GM23338 (cell line): Measurements from ENCODE around the gene ITSN2. TPM values are rescaled to one million over a fixed set of nuclear protein-coding genes. Genes with fewer than 3 reads are reported as not detected.

Experiments
- ATAC-seq: fragments of 200-7000 bp; cut with Tn5 transposase; 3 replicates; pipeline ENCODE4 v1.9.1; 2020
- DNase-seq: peaks from one replicate; pipeline ENCODE4 v3.0.0-alpha.2; 2015; ENCODE audit warnings: low spot score
- H2AFZ ChIP-seq: fragments of 200-600 bp; sonication (generic); 2 replicates; pipeline ENCODE4 v1.8.0; 2016; ENCODE audit warnings: antibody characterized with exemption, mild to moderate bottlenecking, moderate library complexity
- H3F3A ChIP-seq: fragments of 200-600 bp; sonication (generic); replicated peaks from 2 replicates; pipeline ENCODE4 v1.8.0; 2017; ENCODE audit warnings: antibody characterized with exemption, mixed run types, low read depth
- H3K27ac ChIP-seq: fragments of 200-600 bp; sonication (generic); 2 replicates; pipeline ENCODE4 v1.6.1; 2016; ENCODE audit warnings: low read depth
- H3K27me3 ChIP-seq: fragments of 200-600 bp; sonication (generic); 2 replicates; pipeline ENCODE4 v1.8.0; 2016; ENCODE audit warnings: mild to moderate bottlenecking, mixed run types, moderate library complexity; ENCODE audit not compliant: insufficient read depth
- H3K36me3 ChIP-seq: fragments of 200-600 bp; sonication (generic); 2 replicates; pipeline ENCODE4 v1.8.0; 2016; ENCODE audit warnings: mild to moderate bottlenecking; ENCODE audit not compliant: insufficient read depth
- H3K4me1 ChIP-seq: fragments of 200-600 bp; sonication (generic); 2 replicates; pipeline ENCODE4 v1.8.0; 2016; ENCODE audit warnings: mild to moderate bottlenecking, moderate library complexity; ENCODE audit not compliant: insufficient read depth
- H3K4me2 ChIP-seq: fragments of 200-600 bp; sonication (generic); 2 replicates; pipeline ENCODE4 v1.7.1; 2017; ENCODE audit warnings: mixed run types
- H3K4me3 ChIP-seq: fragments of 200-600 bp; sonication (generic); 2 replicates; pipeline ENCODE4 v1.6.1; 2016; ENCODE audit warnings: mixed run types
- H3K79me2 ChIP-seq: fragments of 200-600 bp; sonication (generic); replicated peaks from 2 replicates; pipeline ENCODE4 v1.8.0; 2017; ENCODE audit warnings: mild to moderate bottlenecking; ENCODE audit not compliant: insufficient read depth
- H3K9me2 ChIP-seq: fragments of 200-600 bp; sonication (generic); 2 replicates; pipeline ENCODE4 v1.8.0; 2017; ENCODE audit not compliant: insufficient read depth
- H4K20me1 ChIP-seq: fragments of 200-600 bp; sonication (generic); replicated peaks from 2 replicates; pipeline ENCODE4 v1.8.0; 2017; ENCODE audit warnings: mild to moderate bottlenecking; ENCODE audit not compliant: insufficient read depth
- H3K27ac Mint-ChIP-seq: 2 replicates; pipeline ENCODE4 v1.8.0; 2020; ENCODE audit warnings: inconsistent platforms, mild to moderate bottlenecking, moderate library complexity, mixed read lengths
- H3K27me3 Mint-ChIP-seq: 3 replicates; pipeline ENCODE4 v1.8.0; 2022; ENCODE audit warnings: low read depth, mild to moderate bottlenecking, moderate library complexity, mixed read lengths, inconsistent platforms; ENCODE audit not compliant: insufficient read depth, poor library complexity
- H3K36me3 Mint-ChIP-seq: 3 replicates; pipeline ENCODE4 v1.8.0; 2021; ENCODE audit warnings: low read depth, mild to moderate bottlenecking, inconsistent platforms, moderate library complexity, mixed read lengths
- H3K4me1 Mint-ChIP-seq: 3 replicates; pipeline ENCODE4 v1.8.0; 2020; ENCODE audit warnings: mild to moderate bottlenecking, inconsistent platforms, mixed read lengths
- H3K4me3 Mint-ChIP-seq: 3 replicates; pipeline ENCODE4 v1.8.0; 2021; ENCODE audit warnings: moderate library complexity, mild to moderate bottlenecking, inconsistent platforms, mixed read lengths
- H3K9me3 Mint-ChIP-seq: 3 replicates; pipeline ENCODE4 v1.8.0; 2020; ENCODE audit warnings: moderate library complexity, mild to moderate bottlenecking, inconsistent platforms, mixed read lengths
- CREB1 ChIP-seq: fragments of 250-450 bp; sonication (Bioruptor Pico); IDR thresholded peaks from 2 replicates; pipeline ENCODE4 v1.5.0; 2020; ENCODE audit warnings: low read depth, mild to moderate bottlenecking, moderate library complexity
- CTCF ChIP-seq, 2 experiments: fragments of 200-600 bp in 1 of 2; sonication (generic) in 1 of 2; conservative IDR thresholded peaks; 2 replicates each; pipeline versions ENCODE4 v1.5.1 to v1.6.1; 2016 to 2017; ENCODE audit warnings: antibody characterized with exemption in 2 of 2, low read depth in 2 of 2, mild to moderate bottlenecking in 2 of 2, moderate library complexity in 1 of 2
- EZH2 ChIP-seq: fragments of 200-600 bp; sonication (generic); IDR thresholded peaks from one replicate; pipeline ENCODE4 v1.8.0; 2017; ENCODE audit warnings: antibody characterized with exemption, mild to moderate bottlenecking, low read depth; ENCODE audit not compliant: unreplicated experiment
- EZH2phosphoT487 ChIP-seq: fragments of 200-600 bp; sonication (generic); IDR thresholded peaks from one replicate; pipeline ENCODE4 v1.8.1; 2018; ENCODE audit warnings: antibody characterized with exemption; ENCODE audit not compliant: unreplicated experiment
- JUNB ChIP-seq: IDR thresholded peaks from one replicate; pipeline ENCODE4 v1.6.1; 2016; ENCODE audit warnings: antibody characterized with exemption; ENCODE audit not compliant: unreplicated experiment
- NANOG ChIP-seq: IDR thresholded peaks from 2 replicates; pipeline ENCODE4 v1.6.1; 2016; ENCODE audit warnings: antibody characterized with exemption, borderline replicate concordance
- POLR2AphosphoS5 ChIP-seq: IDR thresholded peaks from 2 replicates; pipeline ENCODE4 v1.6.1; 2016; ENCODE audit warnings: antibody characterized with exemption, low read depth
- STAT1 ChIP-seq: IDR thresholded peaks from one replicate; pipeline ENCODE4 v1.6.1; 2016; ENCODE audit warnings: antibody characterized with exemption; ENCODE audit not compliant: unreplicated experiment
- ZNF114 ChIP-seq: fragments of 250-450 bp; sonication (Bioruptor Pico); IDR thresholded peaks from 2 replicates; pipeline ENCODE4 v1.5.0; 2020; ENCODE audit warnings: mild to moderate bottlenecking, moderate library complexity
- ZNF331 ChIP-seq: fragments of 250-450 bp; sonication (Bioruptor Pico); IDR thresholded peaks from 2 replicates; pipeline ENCODE4 v1.5.0; 2020; ENCODE audit warnings: low read depth, mild to moderate bottlenecking, moderate library complexity
- ZNF462 ChIP-seq: fragments of 250-450 bp; sonication (Bioruptor Pico); IDR thresholded peaks from 2 replicates; pipeline ENCODE4 v1.5.0; 2020; ENCODE audit warnings: mild to moderate bottlenecking, moderate library complexity
- polyA plus RNA-seq: library from polyadenylated mRNA; unstranded; fragments of >200 nt; fragmentation: Nextera tagmentation; extraction: Ambion mirVana; gene quantifications from 2 replicates; pipeline ENCODE4 v1.2.1, GENCODE V29; 2016
- total RNA-seq: library from RNA; depleted of rRNA; stranded (reverse); fragments of >200 nt; shearing (Covaris generic); gene quantifications from 2 replicates; pipeline ENCODE4 v1.2.3, GENCODE V29; 2014
- TF ChIP-seq, protein P1 (sequence below): IDR thresholded peaks from 2 replicates; pipeline ENCODE4 v1.6.1; 2016; ENCODE audit warnings: antibody characterized with exemption
- TF ChIP-seq, protein P2 (sequence below): IDR thresholded peaks from one replicate; pipeline ENCODE4 v1.6.1; 2018; ENCODE audit warnings: antibody characterized with exemption; ENCODE audit not compliant: unreplicated experiment

The ITSN2 gene
- total and polyA plus RNA-seq, 2 experiments from 2014 or later: 17.1 to 17.8 TPM

DNA sequence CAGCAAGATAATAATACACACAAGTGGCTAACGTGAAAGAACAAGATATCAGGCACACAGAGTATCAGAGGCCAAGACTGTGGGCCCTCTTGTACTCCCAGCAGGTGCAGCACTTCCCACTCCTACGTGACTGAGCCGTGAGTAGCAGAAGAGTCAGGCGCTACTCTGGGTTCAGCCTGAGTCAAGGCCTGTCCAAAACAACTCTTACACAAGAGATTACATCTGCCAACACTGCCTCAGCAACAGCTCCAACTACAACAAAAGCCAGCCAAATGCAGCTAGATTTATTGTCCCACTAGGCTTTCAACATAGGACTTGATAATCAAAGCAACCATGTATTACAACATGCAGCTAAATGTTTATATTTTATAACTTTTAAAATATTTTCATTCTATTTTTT, 56.2 kb downstream of the ITSN2 start:
- peak; percentile 7 for DNase-seq

More for the DNA sequence above, 56.2 kb downstream of the ITSN2 start:
- Histone ChIP-seq H3K9me2 (no peaks in the 10 kb centered on the region), H3K27ac (no peak overlapping the region), H3K79me2 (no peaks in the 10 kb centered on the region), H3K4me3 (no peak overlapping the region), H3K4me1 (no peaks in the 10 kb centered on the region), H3K36me3 (peaks cover 6% of the 10 kb centered on the region; the same call in 1 of the 2 replicates), H3K27me3 (no peaks in the 10 kb centered on the region), H2AFZ (no peak overlapping the region), H4K20me1 (no peaks in the 10 kb centered on the region), H3K4me2 (no peak overlapping the region), H3F3A (no peaks in the 10 kb centered on the region)
- no peaks in the 10 kb centered on the region for H3K27me3 Mint-ChIP-seq
- peaks cover 22% of the 10 kb centered on the region; the same call in 2 of the 3 replicates for H3K36me3 Mint-ChIP-seq
- no peak overlapping the region for H3K4me3 Mint-ChIP-seq
- peak; percentile 57 for ATAC-seq
- no peak overlapping the region for H3K27ac Mint-ChIP-seq
- H3K9me3 Mint-ChIP-seq: no peaks in the 10 kb centered on the region
- TF ChIP-seq POLR2AphosphoS5 (no peak), ZNF462 (CRISPR knock-in tag) (no peak), JUNB (no peak), NANOG (no peak), STAT1 (no peak), EZH2 (no peak), EZH2phosphoT487 (no peak), ZNF331 (CRISPR knock-in tag) (no peak), ZNF114 (CRISPR knock-in tag) (no peak), CREB1 (CRISPR knock-in tag) (no peak), CTCF (conservative IDR thresholded peaks at IDR 0.05; ENCODE audit: low read depth in 2 of 2) (no peak)
- TF ChIP-seq, protein P1, sequence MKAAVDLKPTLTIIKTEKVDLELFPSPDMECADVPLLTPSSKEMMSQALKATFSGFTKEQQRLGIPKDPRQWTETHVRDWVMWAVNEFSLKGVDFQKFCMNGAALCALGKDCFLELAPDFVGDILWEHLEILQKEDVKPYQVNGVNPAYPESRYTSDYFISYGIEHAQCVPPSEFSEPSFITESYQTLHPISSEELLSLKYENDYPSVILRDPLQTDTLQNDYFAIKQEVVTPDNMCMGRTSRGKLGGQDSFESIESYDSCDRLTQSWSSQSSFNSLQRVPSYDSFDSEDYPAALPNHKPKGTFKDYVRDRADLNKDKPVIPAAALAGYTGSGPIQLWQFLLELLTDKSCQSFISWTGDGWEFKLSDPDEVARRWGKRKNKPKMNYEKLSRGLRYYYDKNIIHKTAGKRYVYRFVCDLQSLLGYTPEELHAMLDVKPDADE: no peak
- TF ChIP-seq, protein P2, sequence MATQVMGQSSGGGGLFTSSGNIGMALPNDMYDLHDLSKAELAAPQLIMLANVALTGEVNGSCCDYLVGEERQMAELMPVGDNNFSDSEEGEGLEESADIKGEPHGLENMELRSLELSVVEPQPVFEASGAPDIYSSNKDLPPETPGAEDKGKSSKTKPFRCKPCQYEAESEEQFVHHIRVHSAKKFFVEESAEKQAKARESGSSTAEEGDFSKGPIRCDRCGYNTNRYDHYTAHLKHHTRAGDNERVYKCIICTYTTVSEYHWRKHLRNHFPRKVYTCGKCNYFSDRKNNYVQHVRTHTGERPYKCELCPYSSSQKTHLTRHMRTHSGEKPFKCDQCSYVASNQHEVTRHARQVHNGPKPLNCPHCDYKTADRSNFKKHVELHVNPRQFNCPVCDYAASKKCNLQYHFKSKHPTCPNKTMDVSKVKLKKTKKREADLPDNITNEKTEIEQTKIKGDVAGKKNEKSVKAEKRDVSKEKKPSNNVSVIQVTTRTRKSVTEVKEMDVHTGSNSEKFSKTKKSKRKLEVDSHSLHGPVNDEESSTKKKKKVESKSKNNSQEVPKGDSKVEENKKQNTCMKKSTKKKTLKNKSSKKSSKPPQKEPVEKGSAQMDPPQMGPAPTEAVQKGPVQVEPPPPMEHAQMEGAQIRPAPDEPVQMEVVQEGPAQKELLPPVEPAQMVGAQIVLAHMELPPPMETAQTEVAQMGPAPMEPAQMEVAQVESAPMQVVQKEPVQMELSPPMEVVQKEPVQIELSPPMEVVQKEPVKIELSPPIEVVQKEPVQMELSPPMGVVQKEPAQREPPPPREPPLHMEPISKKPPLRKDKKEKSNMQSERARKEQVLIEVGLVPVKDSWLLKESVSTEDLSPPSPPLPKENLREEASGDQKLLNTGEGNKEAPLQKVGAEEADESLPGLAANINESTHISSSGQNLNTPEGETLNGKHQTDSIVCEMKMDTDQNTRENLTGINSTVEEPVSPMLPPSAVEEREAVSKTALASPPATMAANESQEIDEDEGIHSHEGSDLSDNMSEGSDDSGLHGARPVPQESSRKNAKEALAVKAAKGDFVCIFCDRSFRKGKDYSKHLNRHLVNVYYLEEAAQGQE: no peak
- peaks cover 7% of the 10 kb centered on the region; the same call in 2 of the 3 replicates for H3K4me1 Mint-ChIP-seq
